Kidney capillary endothelial cell (primary cell): ENCODE data around the gene TBL1X.
"Not testable (repeated sequence)": the region's sequence is repeated elsewhere in the genome, so short reads cannot be mapped to it uniquely, and the experiment has no call there.

ENCODE experiments used
- DNase-seq: peaks from one replicate; pipeline ENCODE4 v3.0.0-alpha.2; 2018; ENCODE audit warnings: low spot score

The TBL1X gene

GRCh38 chrX:9464435-9465371 is at the start of gene TBL1X:
Gene TBL1X, plus strand, starts transcription at chrX:9465058. Its CDS starts 188,529 bp downstream, at chrX:9653587.
- DNase-seq, result no peak

GRCh38 chrX:9416562-9417348 is 48.1 kb upstream of the TBL1X start:
- no peak for DNase-seq

DNA sequence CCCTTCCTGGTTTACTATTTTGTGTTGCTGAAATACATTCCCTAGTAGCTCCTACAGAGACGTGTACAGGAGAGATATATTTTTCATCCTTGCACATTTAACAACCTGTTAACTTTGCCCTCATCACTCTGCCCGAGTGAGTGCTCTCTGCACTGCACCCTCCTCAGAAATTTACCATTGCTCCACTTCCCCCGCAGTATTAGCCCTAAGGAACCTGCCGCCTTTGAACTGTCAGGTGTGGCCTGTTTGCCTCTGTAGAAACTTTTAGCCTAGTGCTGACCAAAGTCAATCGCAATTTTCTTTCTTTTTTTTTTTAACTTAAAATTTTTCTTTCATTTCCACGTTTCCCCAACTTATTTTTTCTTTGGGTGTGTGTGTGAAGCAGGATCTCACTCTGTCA is 46.6 kb upstream of the TBL1X start:
- no peak for DNase-seq

GRCh38 chrX:9420275-9421265 is 44.3 kb upstream of the TBL1X start:
- no peak for DNase-seq

- no peak for DNase-seq
Measured at GRCh38 chrX:9429767-9430166, 35.1 kb upstream of the TBL1X start.

- DNase-seq, result no peak
Measured at GRCh38 chrX:9430346-9430921, 34.4 kb upstream of the TBL1X start.

DNA sequence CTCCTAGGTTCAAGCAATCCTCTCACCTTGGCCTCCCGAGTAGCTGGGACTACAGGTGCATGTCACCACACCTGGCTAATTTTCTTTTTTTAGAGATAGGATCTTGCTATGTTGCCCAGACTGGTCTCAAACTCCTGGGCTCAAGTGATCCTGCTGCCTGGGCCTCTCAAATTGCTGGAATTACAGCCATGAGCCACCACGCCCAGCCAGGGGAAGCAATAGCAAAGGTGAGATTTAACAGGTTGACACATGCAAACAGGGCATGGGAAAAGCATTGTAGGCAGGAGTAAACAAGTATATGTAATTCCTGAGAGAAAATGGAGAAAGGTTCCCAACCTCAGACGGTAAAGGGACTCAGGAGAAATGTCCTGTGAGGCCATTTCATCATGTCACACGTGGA is 33.6 kb upstream of the TBL1X start:
- no peak for DNase-seq

DNA sequence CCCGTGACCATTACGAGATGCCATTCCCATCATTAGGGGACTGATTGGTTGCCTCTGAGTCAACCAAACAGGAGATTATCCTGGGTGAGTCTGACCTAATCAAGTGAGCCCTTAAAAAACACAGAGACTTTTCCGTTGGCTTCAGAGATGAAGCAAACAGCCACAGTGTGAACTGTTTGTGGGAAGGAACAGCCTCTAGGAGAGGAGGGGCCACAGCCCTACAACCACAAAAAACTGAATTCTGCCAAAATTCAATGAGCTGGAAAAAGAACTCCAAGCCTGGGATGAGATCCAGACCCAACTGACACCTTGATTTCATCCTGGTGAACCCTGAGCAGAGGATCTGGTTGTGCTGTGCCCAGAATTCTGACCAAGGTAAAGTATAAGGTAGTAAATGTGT is 31.3 kb upstream of the TBL1X start:
- DNase-seq, result no peak

- DNase-seq, result no peak
Measured at GRCh38 chrX:9434051-9434550, 30.8 kb upstream of the TBL1X start.

DNA sequence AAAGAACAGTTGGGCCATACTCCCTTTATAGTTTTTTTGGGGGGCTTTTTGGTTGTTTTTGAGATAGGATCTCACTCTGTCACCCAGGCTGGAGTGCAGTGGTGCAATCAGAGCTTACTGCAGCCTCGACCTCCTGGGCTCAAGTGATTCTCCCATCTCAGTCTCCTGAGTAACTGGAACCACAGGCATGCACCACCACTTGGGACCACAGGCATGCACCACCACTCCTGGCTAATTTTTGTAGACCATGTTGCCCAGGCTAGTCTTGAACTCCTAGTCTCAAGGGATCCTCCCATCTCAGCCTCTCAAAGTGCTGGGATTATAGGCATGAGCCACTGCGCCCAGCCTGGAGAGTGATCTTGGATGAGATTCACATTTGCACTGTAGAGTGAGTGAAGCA is 29.8 kb upstream of the TBL1X start:
- not testable (repeated sequence) for DNase-seq

DNA sequence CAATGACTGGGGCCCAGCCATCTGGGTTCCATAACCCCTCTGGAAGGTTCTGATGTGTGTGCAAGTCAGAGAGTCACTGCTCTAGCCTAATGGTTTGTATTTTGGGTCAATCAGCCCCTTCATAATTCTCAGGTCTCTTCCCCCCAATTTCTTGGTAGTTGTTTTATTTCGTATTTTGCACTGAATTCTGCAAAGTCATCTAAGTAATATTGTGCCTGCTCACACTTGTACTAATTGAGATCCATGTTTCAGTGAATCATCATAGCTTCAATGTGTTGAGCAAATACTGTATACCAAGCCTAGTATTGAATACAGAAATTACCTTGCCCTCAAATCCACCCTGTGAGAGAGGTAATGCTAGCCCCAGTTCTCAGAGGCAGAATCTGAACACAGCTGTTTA is 28.0 kb upstream of the TBL1X start:
- no peak for DNase-seq

- DNase-seq, result no peak
Measured at GRCh38 chrX:9438933-9439494, 25.8 kb upstream of the TBL1X start.

DNA sequence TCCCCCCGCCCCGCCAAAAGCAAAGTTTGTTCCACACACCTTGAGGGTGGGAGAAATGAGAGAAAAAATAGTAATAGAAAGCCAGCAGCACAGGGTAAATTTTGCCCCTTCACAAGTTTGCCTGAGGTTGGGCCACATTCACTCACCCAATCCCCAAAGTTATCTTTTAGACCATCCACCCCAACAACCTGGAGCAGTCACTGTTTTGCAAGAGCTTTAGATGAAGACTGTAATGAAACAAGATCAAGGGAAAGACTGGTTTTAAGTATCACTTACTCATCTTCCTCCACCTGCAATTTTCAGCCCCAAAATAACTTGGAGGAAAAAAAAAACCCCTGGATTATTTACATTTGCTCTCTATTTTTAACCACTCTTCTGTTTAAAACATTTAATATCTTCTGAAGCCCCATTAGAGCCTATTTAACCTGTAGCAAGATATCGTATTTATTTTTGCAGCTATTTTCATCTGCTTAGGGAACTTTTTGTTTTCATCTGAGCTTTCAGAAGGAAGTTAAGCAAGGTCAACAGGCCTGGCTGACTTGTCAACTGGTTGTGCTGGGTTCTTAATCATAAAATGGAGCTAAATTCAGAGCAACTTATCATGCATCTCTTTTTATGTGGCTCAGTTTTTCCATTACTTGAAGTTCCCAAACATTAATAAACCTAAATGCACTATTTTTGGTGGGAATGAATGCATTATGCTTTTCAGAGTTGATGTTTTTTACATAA is 24.6 kb upstream of the TBL1X start:
- DNase-seq, result no peak

GRCh38 chrX:9442056-9442455 is 22.8 kb upstream of the TBL1X start:
- no peak for DNase-seq

DNA sequence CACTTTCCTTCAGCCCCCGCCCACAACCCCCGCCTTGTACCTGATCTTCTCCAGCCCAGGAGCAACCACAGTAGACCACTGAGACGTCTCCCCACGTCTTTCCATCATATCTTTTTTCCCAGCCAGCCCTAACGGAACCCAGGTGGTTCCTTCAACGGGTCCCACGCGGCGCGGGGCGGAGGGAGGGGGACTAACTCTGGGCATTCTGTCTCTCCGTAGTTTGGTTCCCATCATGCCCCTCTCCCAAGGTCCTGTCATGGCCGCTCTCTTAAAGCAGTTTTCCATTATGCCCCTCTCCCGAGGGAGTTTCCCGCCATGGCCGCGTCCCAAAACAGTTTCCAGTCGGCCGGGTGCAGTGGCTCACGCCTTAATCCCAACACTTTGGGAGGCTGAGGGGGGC is 21.5 kb upstream of the TBL1X start:
- no peak for DNase-seq

DNA sequence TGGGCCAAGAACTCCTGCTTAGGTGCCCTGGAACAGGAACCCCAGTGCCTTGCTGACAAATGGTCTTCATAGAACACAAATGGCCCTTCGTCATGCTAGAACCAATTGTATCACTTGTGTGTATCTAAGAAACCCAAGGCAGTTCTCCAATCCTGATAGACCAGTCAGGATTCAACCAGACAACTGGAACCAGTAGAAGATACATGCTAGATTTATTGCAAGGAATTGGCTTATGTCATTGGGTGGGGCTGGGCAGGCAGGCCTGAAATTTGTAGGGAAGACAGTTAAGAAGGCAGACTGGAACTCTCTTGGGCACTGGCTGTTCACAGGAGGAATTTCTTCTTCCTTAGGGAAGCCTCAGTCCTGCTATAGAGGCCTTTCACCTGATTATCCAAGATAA is 17.0 kb upstream of the TBL1X start:
- DNase-seq, result no peak

GRCh38 chrX:9456250-9457074 is 8.4 kb upstream of the TBL1X start:
- DNase-seq, result no peak

DNA sequence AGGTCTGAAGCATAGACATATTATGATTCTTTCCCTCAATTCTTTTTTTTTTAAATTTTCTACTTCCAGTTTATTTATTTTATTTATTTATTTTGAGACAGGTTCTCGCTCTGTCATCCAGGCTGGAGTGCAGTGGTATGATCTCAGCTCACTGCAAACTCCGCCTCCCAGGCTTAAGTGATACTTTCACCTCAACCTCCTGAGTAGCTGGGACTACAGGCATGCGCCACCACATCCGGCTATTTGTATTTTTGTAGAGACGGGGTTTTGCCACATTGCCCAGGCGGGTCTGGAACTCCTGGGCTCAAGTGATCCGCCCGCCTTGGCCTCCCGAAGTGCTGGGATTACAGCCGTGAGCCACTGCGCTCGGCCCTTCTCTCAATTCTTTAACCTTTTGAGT is 6.8 kb upstream of the TBL1X start:
- DNase-seq, result not testable (repeated sequence)

GRCh38 chrX:9458516-9459078 is 6.3 kb upstream of the TBL1X start:
- no peak for DNase-seq
